Measurements from ENCODE around the gene REEP1. TPM values are rescaled to one million over a fixed set of nuclear protein-coding genes. Genes with fewer than 3 reads are reported as not detected.

The REEP1 gene
- polyA plus RNA-seq, 2 of the 4 experiments (the other 2 are of a cell fraction) = 0.30 to 0.45 TPM

- 87% methylated on average over 2 of the region's 2 CpGs for WGBS (ENCODE audit: missing lambda C conversion rate)
- no peaks in the 10 kb centered on the region for H3K4me1 ChIP-seq
- CTCF ChIA-PET = interaction anchor here (1.6 kb wide), 1 partner anchor 11 kb away, joined by 5 read pairs; no protein-coding TSS in a partner anchor
- H3K4me3 ChIP-seq = no peak overlapping the region
- TF ChIP-seq HOXB13 (CRISPR knock-in tag; IDR thresholded peaks at IDR 0.05; ENCODE audit: low read depth) (no peak), POLR2AphosphoS2 (conservative IDR thresholded peaks at IDR 0.05; ENCODE audit: low read length) (no peak), PBX3 (IDR thresholded peaks at IDR 0.05) (no peak), HMGXB4 (CRISPR knock-in tag; IDR thresholded peaks at IDR 0.05; ENCODE audit: borderline replicate concordance) (no peak), RAD21 (conservative IDR thresholded peaks at IDR 0.05 in 1 of 2, IDR thresholded peaks at IDR 0.05 in 1 of 2) (no peak), RFX5 (IDR thresholded peaks at IDR 0.05) (no peak), MAFK (IDR thresholded peaks at IDR 0.05; ENCODE audit: partially characterized antibody) (no peak), ELK1 (IDR thresholded peaks at IDR 0.05; ENCODE audit: low read depth, low read length) (no peak), FOSB (CRISPR knock-in tag; IDR thresholded peaks at IDR 0.05) (no peak), POLR2A (IDR thresholded peaks at IDR 0.05; ENCODE audit: low read length) (no peak), RNF2 (IDR thresholded peaks at IDR 0.05; ENCODE audit: borderline replicate concordance, low read depth) (no peak), GATA3 (IDR thresholded peaks at IDR 0.05; ENCODE audit: borderline replicate concordance) (no peak), EHMT2 (IDR thresholded peaks at IDR 0.05; ENCODE audit: low read depth) (no peak), HOXB5 (CRISPR knock-in tag; IDR thresholded peaks at IDR 0.05) (no peak), SMC3 (IDR thresholded peaks at IDR 0.05) (no peak)
- no peak overlapping the region for H3K27ac ChIP-seq
- no peak overlapping the region for H3K4me2 ChIP-seq
- DNase-seq (ENCODE audit: low read depth in 1 of 2, low spot score in 1 of 2) = no peak
- POLR2A ChIA-PET = no interaction called here
- FAIRE-seq = no peak
- no peaks in the 10 kb centered on the region for H3K9me3 ChIP-seq
- no peak for ATAC-seq
Measured at GRCh38 chr2:86172610-86173009, 164.8 kb downstream of the REEP1 start.

- ATAC-seq = no peak
- Histone ChIP-seq H3K4me1 (no peaks in the 10 kb centered on the region), H3K9me3 (no peaks in the 10 kb centered on the region), H3K4me2 (no peak overlapping the region), H3K4me3 (no peak overlapping the region), H3K27ac (no peak overlapping the region)
- WGBS (ENCODE audit: missing lambda C conversion rate) = 85% methylated on average over 3 of the region's 3 CpGs
- CTCF ChIA-PET = no interaction called here
- TF ChIP-seq ZNF302 (CRISPR knock-in tag; IDR thresholded peaks at IDR 0.05) (no peak), CHD4 (IDR thresholded peaks at IDR 0.05; ENCODE audit: borderline replicate concordance) (no peak), RAD21 (conservative IDR thresholded peaks at IDR 0.05 in 1 of 2, IDR thresholded peaks at IDR 0.05 in 1 of 2) (no peak), MYC (IDR thresholded peaks at IDR 0.05; ENCODE audit: borderline replicate concordance, low read length) (no peak), KDM5A (IDR thresholded peaks at IDR 0.05) (no peak), ATOH8 (CRISPR knock-in tag; IDR thresholded peaks at IDR 0.05; ENCODE audit: low read depth) (no peak), REST (IDR thresholded peaks at IDR 0.05) (no peak), HDAC2 (IDR thresholded peaks at IDR 0.05) (no peak), MAFK (IDR thresholded peaks at IDR 0.05; ENCODE audit: partially characterized antibody) (no peak), EHF (CRISPR knock-in tag; IDR thresholded peaks at IDR 0.05) (no peak), RNF2 (IDR thresholded peaks at IDR 0.05; ENCODE audit: borderline replicate concordance, low read depth) (no peak), FOSB (CRISPR knock-in tag; IDR thresholded peaks at IDR 0.05) (no peak), RARB (CRISPR knock-in tag; IDR thresholded peaks at IDR 0.05) (no peak), PHF8 (IDR thresholded peaks at IDR 0.05; ENCODE audit: borderline replicate concordance, low read depth) (no peak), ESRRA (IDR thresholded peaks at IDR 0.05; ENCODE audit: borderline replicate concordance, low read length) (no peak), POLR2A (IDR thresholded peaks at IDR 0.05; ENCODE audit: low read length) (no peak)
- TF ChIP-seq, protein P1, sequence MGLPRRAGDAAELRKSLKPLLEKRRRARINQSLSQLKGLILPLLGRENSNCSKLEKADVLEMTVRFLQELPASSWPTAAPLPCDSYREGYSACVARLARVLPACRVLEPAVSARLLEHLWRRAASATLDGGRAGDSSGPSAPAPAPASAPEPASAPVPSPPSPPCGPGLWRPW (IDR thresholded peaks at IDR 0.05) = no peak
- DNase-seq (ENCODE audit: low read depth in 1 of 2, low spot score in 1 of 2) = no peak
- FAIRE-seq = no peak
- POLR2A ChIA-PET = no interaction called here
Measured at GRCh38 chr2:86171295-86171694, 166.1 kb downstream of the REEP1 start.
